GM23338 (cell line): ENCODE data around the gene NPHP1. TPM values are rescaled to one million over a fixed set of nuclear protein-coding genes. Genes with fewer than 3 reads are reported as not detected.
"Not testable (repeated sequence)": the region's sequence is repeated elsewhere in the genome, so short reads cannot be mapped to it uniquely, and the experiment has no call there.

Experiments
- ATAC-seq: fragments of 200-7000 bp; cut with Tn5 transposase; 3 replicates; pipeline ENCODE4 v1.9.1; 2020
- DNase-seq: peaks from one replicate; pipeline ENCODE4 v3.0.0-alpha.2; 2015; ENCODE audit warnings: low spot score
- H2AFZ ChIP-seq: fragments of 200-600 bp; sonication (generic); 2 replicates; pipeline ENCODE4 v1.8.0; 2016; ENCODE audit warnings: antibody characterized with exemption, mild to moderate bottlenecking, moderate library complexity
- H3F3A ChIP-seq: fragments of 200-600 bp; sonication (generic); replicated peaks from 2 replicates; pipeline ENCODE4 v1.8.0; 2017; ENCODE audit warnings: antibody characterized with exemption, mixed run types, low read depth
- H3K27ac ChIP-seq: fragments of 200-600 bp; sonication (generic); 2 replicates; pipeline ENCODE4 v1.6.1; 2016; ENCODE audit warnings: low read depth
- H3K27me3 ChIP-seq: fragments of 200-600 bp; sonication (generic); 2 replicates; pipeline ENCODE4 v1.8.0; 2016; ENCODE audit warnings: mild to moderate bottlenecking, mixed run types, moderate library complexity; ENCODE audit not compliant: insufficient read depth
- H3K36me3 ChIP-seq: fragments of 200-600 bp; sonication (generic); 2 replicates; pipeline ENCODE4 v1.8.0; 2016; ENCODE audit warnings: mild to moderate bottlenecking; ENCODE audit not compliant: insufficient read depth
- H3K4me1 ChIP-seq: fragments of 200-600 bp; sonication (generic); 2 replicates; pipeline ENCODE4 v1.8.0; 2016; ENCODE audit warnings: mild to moderate bottlenecking, moderate library complexity; ENCODE audit not compliant: insufficient read depth
- H3K4me2 ChIP-seq: fragments of 200-600 bp; sonication (generic); 2 replicates; pipeline ENCODE4 v1.7.1; 2017; ENCODE audit warnings: mixed run types
- H3K4me3 ChIP-seq: fragments of 200-600 bp; sonication (generic); 2 replicates; pipeline ENCODE4 v1.6.1; 2016; ENCODE audit warnings: mixed run types
- H3K79me2 ChIP-seq: fragments of 200-600 bp; sonication (generic); replicated peaks from 2 replicates; pipeline ENCODE4 v1.8.0; 2017; ENCODE audit warnings: mild to moderate bottlenecking; ENCODE audit not compliant: insufficient read depth
- H3K9me2 ChIP-seq: fragments of 200-600 bp; sonication (generic); 2 replicates; pipeline ENCODE4 v1.8.0; 2017; ENCODE audit not compliant: insufficient read depth
- H4K20me1 ChIP-seq: fragments of 200-600 bp; sonication (generic); replicated peaks from 2 replicates; pipeline ENCODE4 v1.8.0; 2017; ENCODE audit warnings: mild to moderate bottlenecking; ENCODE audit not compliant: insufficient read depth
- H3K27ac Mint-ChIP-seq: 2 replicates; pipeline ENCODE4 v1.8.0; 2020; ENCODE audit warnings: inconsistent platforms, mild to moderate bottlenecking, moderate library complexity, mixed read lengths
- H3K27me3 Mint-ChIP-seq: 3 replicates; pipeline ENCODE4 v1.8.0; 2022; ENCODE audit warnings: low read depth, mild to moderate bottlenecking, moderate library complexity, mixed read lengths, inconsistent platforms; ENCODE audit not compliant: insufficient read depth, poor library complexity
- H3K36me3 Mint-ChIP-seq: 3 replicates; pipeline ENCODE4 v1.8.0; 2021; ENCODE audit warnings: low read depth, mild to moderate bottlenecking, inconsistent platforms, moderate library complexity, mixed read lengths
- H3K4me1 Mint-ChIP-seq: 3 replicates; pipeline ENCODE4 v1.8.0; 2020; ENCODE audit warnings: mild to moderate bottlenecking, inconsistent platforms, mixed read lengths
- H3K4me3 Mint-ChIP-seq: 3 replicates; pipeline ENCODE4 v1.8.0; 2021; ENCODE audit warnings: moderate library complexity, mild to moderate bottlenecking, inconsistent platforms, mixed read lengths
- H3K9me3 Mint-ChIP-seq: 3 replicates; pipeline ENCODE4 v1.8.0; 2020; ENCODE audit warnings: moderate library complexity, mild to moderate bottlenecking, inconsistent platforms, mixed read lengths
- CREB1 ChIP-seq: fragments of 250-450 bp; sonication (Bioruptor Pico); IDR thresholded peaks from 2 replicates; pipeline ENCODE4 v1.5.0; 2020; ENCODE audit warnings: low read depth, mild to moderate bottlenecking, moderate library complexity
- EZH2 ChIP-seq: fragments of 200-600 bp; sonication (generic); IDR thresholded peaks from one replicate; pipeline ENCODE4 v1.8.0; 2017; ENCODE audit warnings: antibody characterized with exemption, mild to moderate bottlenecking, low read depth; ENCODE audit not compliant: unreplicated experiment
- EZH2phosphoT487 ChIP-seq: fragments of 200-600 bp; sonication (generic); IDR thresholded peaks from one replicate; pipeline ENCODE4 v1.8.1; 2018; ENCODE audit warnings: antibody characterized with exemption; ENCODE audit not compliant: unreplicated experiment
- JUNB ChIP-seq: IDR thresholded peaks from one replicate; pipeline ENCODE4 v1.6.1; 2016; ENCODE audit warnings: antibody characterized with exemption; ENCODE audit not compliant: unreplicated experiment
- NANOG ChIP-seq: IDR thresholded peaks from 2 replicates; pipeline ENCODE4 v1.6.1; 2016; ENCODE audit warnings: antibody characterized with exemption, borderline replicate concordance
- POLR2AphosphoS5 ChIP-seq: IDR thresholded peaks from 2 replicates; pipeline ENCODE4 v1.6.1; 2016; ENCODE audit warnings: antibody characterized with exemption, low read depth
- REST ChIP-seq: IDR thresholded peaks from one replicate; pipeline ENCODE4 v1.6.1; 2018; ENCODE audit warnings: antibody characterized with exemption; ENCODE audit not compliant: unreplicated experiment
- STAT1 ChIP-seq: IDR thresholded peaks from one replicate; pipeline ENCODE4 v1.6.1; 2016; ENCODE audit warnings: antibody characterized with exemption; ENCODE audit not compliant: unreplicated experiment
- ZNF331 ChIP-seq: fragments of 250-450 bp; sonication (Bioruptor Pico); IDR thresholded peaks from 2 replicates; pipeline ENCODE4 v1.5.0; 2020; ENCODE audit warnings: low read depth, mild to moderate bottlenecking, moderate library complexity
- polyA plus RNA-seq: library from polyadenylated mRNA; unstranded; fragments of >200 nt; fragmentation: Nextera tagmentation; extraction: Ambion mirVana; gene quantifications from 2 replicates; pipeline ENCODE4 v1.2.1, GENCODE V29; 2016
- total RNA-seq: library from RNA; depleted of rRNA; stranded (reverse); fragments of >200 nt; shearing (Covaris generic); gene quantifications from 2 replicates; pipeline ENCODE4 v1.2.3, GENCODE V29; 2014
- TF ChIP-seq, protein P1 (sequence below): fragments of 250-450 bp; sonication (Bioruptor Pico); IDR thresholded peaks from 2 replicates; pipeline ENCODE4 v1.5.0; 2020; ENCODE audit warnings: mild to moderate bottlenecking, moderate library complexity
- TF ChIP-seq, protein P2 (sequence below): IDR thresholded peaks from 2 replicates; pipeline ENCODE4 v1.6.1; 2016; ENCODE audit warnings: antibody characterized with exemption

The NPHP1 gene
- total and polyA plus RNA-seq, 2 experiments from 2014 or later: 4.6 to 10.0 TPM

DNA sequence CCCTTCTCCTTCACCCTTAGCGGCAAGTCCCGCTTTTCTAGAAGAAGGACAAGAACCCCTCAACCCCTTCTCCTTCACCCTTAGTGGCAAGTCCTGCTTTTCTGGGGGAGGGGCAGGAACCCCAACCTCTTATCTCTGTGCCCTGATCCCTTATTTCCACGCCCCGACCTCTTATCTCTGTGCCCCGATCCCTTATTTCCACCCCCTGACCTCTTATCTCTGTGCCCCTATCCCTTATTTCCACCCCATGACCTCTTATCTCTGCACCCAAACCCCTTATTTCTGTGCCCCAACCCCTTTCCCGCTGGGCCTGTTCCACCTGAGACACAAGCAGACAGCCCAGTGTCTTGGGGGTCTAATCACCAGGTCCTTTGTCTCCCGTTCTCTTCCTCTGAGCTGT is 14.1 kb upstream of the NPHP1 start:
- not testable (repeated sequence) for H3K4me2 ChIP-seq, H4K20me1 ChIP-seq, H3K36me3 ChIP-seq, H3K27ac Mint-ChIP-seq, H3K27me3 Mint-ChIP-seq, H3K4me3 ChIP-seq, H3K4me1 ChIP-seq, ATAC-seq, H3K79me2 ChIP-seq, H3K27ac ChIP-seq, DNase-seq, H3K4me3 Mint-ChIP-seq, H3K9me2 ChIP-seq, H3F3A ChIP-seq, H2AFZ ChIP-seq, H3K4me1 Mint-ChIP-seq, H3K27me3 ChIP-seq
- Mint-ChIP-seq H3K9me3 (peaks cover 37% of the 10 kb centered on the region), H3K36me3 (peaks cover 15% of the 10 kb centered on the region)

DNA sequence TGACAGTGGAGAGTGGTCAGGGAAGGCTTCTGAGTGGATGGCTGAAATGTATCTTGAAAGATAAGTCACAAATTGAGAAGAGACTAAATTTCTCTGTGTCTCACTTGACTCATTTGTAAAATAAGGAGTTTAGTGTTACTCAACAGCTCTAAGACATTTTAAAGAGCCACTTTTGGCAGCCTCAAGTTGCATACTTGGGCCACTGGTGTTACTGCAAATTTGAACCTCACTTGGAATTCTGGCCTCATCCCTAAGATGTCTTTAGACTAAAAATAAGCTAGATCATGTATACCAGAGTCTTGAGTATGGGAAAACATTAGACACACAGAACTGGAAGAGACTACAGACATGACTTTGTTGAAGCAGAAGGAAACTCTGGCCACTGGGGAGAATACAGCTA is 12.0 kb upstream of the NPHP1 start:
- H3K4me1 Mint-ChIP-seq: peaks cover 1% of the 10 kb centered on the region; the same call in 2 of the 3 replicates
- H3K36me3 Mint-ChIP-seq: peaks cover 18% of the 10 kb centered on the region
- TF ChIP-seq, protein P1, sequence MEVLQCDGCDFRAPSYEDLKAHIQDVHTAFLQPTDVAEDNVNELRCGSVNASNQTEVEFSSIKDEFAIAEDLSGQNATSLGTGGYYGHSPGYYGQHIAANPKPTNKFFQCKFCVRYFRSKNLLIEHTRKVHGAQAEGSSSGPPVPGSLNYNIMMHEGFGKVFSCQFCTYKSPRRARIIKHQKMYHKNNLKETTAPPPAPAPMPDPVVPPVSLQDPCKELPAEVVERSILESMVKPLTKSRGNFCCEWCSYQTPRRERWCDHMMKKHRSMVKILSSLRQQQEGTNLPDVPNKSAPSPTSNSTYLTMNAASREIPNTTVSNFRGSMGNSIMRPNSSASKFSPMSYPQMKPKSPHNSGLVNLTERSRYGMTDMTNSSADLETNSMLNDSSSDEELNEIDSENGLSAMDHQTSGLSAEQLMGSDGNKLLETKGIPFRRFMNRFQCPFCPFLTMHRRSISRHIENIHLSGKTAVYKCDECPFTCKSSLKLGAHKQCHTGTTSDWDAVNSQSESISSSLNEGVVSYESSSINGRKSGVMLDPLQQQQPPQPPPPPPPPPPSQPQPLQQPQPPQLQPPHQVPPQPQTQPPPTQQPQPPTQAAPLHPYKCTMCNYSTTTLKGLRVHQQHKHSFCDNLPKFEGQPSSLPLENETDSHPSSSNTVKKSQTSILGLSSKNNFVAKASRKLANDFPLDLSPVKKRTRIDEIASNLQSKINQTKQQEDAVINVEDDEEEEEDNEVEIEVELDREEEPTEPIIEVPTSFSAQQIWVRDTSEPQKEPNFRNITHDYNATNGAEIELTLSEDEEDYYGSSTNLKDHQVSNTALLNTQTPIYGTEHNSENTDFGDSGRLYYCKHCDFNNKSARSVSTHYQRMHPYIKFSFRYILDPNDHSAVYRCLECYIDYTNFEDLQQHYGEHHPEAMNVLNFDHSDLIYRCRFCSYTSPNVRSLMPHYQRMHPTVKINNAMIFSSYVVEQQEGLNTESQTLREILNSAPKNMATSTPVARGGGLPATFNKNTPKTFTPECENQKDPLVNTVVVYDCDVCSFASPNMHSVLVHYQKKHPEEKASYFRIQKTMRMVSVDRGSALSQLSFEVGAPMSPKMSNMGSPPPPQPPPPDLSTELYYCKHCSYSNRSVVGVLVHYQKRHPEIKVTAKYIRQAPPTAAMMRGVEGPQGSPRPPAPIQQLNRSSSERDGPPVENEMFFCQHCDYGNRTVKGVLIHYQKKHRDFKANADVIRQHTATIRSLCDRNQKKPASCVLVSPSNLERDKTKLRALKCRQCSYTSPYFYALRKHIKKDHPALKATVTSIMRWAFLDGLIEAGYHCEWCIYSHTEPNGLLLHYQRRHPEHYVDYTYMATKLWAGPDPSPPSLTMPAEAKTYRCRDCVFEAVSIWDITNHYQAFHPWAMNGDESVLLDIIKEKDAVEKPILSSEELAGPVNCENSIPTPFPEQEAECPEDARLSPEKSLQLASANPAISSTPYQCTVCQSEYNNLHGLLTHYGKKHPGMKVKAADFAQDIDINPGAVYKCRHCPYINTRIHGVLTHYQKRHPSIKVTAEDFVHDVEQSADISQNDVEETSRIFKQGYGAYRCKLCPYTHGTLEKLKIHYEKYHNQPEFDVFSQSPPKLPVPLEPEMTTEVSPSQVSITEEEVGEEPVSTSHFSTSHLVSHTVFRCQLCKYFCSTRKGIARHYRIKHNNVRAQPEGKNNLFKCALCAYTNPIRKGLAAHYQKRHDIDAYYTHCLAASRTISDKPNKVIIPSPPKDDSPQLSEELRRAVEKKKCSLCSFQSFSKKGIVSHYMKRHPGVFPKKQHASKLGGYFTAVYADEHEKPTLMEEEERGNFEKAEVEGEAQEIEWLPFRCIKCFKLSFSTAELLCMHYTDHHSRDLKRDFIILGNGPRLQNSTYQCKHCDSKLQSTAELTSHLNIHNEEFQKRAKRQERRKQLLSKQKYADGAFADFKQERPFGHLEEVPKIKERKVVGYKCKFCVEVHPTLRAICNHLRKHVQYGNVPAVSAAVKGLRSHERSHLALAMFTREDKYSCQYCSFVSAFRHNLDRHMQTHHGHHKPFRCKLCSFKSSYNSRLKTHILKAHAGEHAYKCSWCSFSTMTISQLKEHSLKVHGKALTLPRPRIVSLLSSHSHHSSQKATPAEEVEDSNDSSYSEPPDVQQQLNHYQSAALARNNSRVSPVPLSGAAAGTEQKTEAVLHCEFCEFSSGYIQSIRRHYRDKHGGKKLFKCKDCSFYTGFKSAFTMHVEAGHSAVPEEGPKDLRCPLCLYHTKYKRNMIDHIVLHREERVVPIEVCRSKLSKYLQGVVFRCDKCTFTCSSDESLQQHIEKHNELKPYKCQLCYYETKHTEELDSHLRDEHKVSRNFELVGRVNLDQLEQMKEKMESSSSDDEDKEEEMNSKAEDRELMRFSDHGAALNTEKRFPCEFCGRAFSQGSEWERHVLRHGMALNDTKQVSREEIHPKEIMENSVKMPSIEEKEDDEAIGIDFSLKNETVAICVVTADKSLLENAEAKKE (CRISPR knock-in tag): no peak
- no peak for TF ChIP-seq STAT1
- no peak for TF ChIP-seq NANOG
- no peak for TF ChIP-seq EZH2
- no peak for TF ChIP-seq ZNF331 (CRISPR knock-in tag)
- TF ChIP-seq POLR2AphosphoS5: no peak
- TF ChIP-seq CREB1 (CRISPR knock-in tag): no peak
- TF ChIP-seq, protein P2, sequence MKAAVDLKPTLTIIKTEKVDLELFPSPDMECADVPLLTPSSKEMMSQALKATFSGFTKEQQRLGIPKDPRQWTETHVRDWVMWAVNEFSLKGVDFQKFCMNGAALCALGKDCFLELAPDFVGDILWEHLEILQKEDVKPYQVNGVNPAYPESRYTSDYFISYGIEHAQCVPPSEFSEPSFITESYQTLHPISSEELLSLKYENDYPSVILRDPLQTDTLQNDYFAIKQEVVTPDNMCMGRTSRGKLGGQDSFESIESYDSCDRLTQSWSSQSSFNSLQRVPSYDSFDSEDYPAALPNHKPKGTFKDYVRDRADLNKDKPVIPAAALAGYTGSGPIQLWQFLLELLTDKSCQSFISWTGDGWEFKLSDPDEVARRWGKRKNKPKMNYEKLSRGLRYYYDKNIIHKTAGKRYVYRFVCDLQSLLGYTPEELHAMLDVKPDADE: no peak
- no peak for TF ChIP-seq JUNB
- TF ChIP-seq EZH2phosphoT487: no peak
- no peak for TF ChIP-seq REST
- Histone ChIP-seq H3K27me3 (no peaks in the 10 kb centered on the region), H2AFZ (no peak overlapping the region), H3K4me2 (no peak overlapping the region), H3K4me1 (no peaks in the 10 kb centered on the region), H4K20me1 (no peaks in the 10 kb centered on the region), H3K79me2 (no peaks in the 10 kb centered on the region; the same call in 1 of the 2 replicates), H3F3A (no peaks in the 10 kb centered on the region), H3K27ac (no peak overlapping the region), H3K9me2 (peaks cover 3% of the 10 kb centered on the region; the same call in 1 of the 2 replicates), H3K4me3 (no peak overlapping the region), H3K36me3 (no peaks in the 10 kb centered on the region)
- no peak overlapping the region for H3K27ac Mint-ChIP-seq
- H3K9me3 Mint-ChIP-seq: peaks cover 49% of the 10 kb centered on the region
- no peak overlapping the region for H3K4me3 Mint-ChIP-seq
- ATAC-seq (no peak), DNase-seq (no peak)
- H3K27me3 Mint-ChIP-seq: peaks cover 9% of the 10 kb centered on the region
